T-helper 1 cell (primary cell): ENCODE data around the gene PITPNB.

ENCODE experiments used
- DNase-seq, 5 donors: peaks; one replicate each; pipeline ENCODE4 v3.0.0-alpha.2; 2012 to 2020
- total RNA-seq, 4 donors: gene quantifications; one replicate each; lab custom pipeline; 2026; lab: John Stamatoyannopoulos, UW

The PITPNB gene
- total RNA-seq = 22.4 to 31.8 (median 24.7) reads per million in 4 donors

DNA sequence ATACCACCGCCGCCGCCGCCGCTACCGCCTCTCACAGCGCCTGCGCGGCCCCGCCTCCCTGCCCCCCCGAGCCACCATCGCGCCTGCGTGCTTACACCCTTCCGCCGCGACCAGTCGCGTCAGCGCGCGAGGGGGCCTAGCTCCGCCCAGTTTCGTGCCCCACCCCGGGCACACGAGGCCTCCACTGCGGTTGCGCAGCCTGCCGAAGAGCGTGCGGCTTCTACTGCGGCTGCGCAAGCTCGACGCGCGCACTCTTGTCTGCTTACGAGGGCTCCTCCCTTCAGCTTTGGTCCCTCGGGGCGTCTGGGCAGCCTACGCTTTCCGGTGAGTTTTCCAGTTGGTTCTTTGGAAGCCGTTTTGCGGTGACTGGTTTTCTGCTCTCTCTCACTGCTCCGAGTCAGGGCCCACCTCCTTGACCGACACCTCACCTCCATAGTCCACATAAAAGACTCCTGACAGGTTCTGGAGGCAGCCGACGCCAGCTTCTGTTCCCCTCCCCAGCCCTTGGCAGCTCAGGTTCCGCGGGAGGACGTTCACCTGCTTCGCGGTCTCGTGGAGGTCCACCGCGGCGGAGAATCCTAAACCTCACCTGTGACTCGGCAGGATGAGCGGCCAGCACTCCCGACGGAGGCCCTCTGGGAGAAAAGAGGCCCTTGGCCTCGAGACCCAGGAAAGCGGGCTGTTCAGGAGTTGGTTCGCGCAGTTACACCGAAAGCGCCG is at the start of gene PITPNB:
PITPNB (minus strand) TSS at position 35 of the 720 bp plus-strand sequence. CDS start 65 bp downstream, outside the sequence.
- DNase-seq = peak; percentile 97 to 99 (median 98)

DNA sequence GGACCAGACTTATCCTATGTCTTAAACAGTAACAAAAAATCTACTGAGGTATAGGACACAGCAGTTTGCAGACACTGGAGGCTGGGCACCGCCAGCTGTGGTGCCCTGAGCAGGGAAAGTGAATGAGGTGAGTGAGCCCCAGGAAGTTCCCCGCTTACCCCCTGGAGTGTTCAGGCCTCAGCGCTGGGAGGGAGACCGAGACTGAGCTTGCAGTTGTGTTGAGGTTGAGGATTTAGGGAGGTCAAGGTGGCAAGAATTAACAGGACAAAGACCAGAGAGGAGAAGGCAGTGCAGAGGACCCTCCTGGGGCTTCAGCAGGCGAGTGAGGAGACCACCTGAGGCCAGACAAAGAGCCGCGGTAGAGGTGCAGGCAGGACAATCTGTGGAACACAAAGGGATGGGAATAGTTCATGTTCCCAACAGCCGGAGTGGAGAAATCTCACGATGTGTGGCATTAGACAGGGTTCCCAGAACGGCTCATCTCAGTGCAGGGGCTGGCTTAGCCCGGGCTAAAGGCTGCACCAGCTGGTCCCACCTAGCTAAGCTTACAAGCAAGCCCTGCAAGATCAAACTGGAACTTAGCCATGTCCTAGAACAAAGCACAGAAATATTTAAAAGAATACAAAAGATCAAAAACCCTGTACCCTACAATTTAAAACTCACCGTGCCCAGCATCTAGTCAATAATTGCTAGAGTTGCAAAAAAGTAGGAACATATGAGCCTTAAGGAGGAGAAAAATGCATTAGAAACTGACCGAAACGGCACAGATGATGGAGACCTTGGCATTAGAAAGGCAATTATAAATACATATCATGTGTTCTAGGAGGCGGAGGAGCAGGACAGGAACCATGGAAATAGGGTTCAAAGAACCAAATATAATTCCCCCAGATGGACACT is 47.4 kb upstream of the PITPNB start:
- DNase-seq = no peak

DNA sequence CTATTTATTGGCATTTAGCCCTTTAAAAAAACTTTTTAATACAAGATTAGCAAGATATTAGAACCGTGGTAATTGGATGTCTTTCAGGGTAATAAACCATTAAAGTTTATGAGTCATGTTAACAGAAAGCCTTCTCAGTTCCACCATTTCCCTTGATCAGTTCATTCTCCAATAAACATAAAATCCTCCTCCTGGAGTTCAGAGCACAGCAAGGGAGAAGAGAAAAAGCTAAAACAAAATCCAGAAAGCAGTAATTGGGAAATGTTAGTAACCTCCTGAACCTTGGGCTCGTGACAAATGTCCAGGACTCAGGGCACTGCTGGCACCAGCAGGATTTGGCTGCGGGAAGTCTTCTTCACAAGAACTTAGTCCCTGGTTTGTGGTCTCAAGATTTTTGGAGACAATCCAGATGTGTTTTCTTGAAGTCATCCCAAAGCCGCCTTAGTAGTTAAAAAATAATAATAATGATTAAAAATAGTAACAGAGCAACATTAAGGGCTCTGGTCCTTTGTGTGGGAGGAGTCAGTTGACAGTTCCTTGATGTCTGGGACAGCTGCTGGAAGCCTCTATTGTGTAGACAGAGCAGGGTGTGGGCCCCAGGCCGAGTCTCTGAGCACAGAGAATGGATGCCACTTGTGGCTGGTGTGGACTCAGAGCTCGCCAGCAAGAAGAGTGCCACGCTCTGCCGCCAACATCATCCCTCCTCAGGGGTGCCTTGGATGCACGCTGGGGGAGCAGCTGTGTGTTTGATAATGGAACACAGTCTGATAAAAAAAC is 43.4 kb upstream of the PITPNB start:
- DNase-seq = no peak

DNA sequence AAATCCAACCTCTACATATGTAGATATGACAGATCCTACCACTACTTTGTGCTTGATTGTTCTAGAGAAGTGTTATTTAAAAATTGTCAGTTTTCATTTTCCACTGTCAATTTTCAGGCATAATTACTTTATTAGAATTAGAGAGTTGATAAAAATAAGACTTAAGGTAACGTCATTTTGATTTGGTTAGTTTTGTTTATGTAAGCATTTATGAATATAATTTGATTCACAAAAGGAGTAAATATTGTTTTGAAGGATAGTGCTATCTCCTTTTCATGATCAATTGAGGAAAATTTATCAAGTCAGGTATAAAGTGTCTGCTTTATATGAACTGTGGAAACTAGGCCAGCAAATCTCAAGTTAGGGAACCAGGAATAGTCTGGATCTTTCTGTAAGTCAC is 42.6 kb upstream of the PITPNB start:
- DNase-seq = no peak

GRCh38 chr22:27961182-27961581 is 42.1 kb upstream of the PITPNB start:
- DNase-seq = no peak

DNA sequence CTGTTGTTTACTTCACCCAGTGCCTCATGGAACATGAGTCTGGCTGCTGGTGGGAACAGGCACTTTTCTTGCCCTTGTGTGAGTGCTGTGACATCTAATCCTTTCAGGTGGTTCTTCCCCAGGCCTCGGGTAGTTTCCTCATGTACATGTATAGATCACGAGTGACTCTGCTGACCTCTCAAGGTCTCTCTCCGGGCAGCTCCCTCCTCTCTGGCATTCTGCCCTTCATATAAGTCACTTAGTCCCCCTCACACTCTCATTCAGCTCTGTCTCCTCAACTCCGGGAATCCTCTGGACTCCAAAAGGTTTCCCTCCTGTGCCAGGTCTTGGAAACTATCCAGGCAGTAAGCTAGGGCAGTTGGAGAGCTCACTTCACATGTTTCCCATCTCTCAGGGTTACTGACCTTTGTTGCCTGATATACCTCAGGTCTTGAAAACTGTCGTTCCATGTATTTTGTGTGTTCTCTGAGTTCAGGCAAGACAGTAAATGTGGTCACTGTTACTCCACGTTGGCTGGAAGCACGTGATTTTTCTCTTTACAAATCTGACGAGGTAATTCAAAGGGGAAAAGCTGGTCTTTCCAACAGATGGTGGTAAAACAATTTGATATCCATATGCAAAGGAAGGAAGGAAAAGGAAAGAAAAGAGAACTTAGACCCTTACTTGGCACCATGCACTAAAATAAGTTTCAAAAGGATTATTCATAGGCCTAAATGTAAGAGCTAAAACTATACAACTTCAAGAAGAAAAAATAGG is 40.5 kb upstream of the PITPNB start:
- DNase-seq = no peak

DNA sequence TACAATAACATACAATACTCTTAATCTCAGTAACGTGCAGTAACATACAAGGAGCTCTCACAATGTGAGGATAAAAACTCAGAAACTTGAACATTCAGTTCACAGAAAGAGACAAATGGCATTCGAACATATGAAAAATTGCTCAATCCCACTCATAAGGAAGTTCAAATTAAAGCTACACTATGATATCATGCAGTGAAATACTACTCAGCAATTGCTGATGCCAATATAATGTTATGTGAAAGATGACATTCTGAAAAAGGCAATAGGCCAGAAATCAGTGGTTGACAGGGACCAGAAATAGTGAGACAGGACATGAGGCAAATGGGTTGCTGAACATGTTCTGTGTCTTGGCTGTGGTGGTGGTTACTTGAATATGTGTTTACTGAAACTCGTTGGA is 33.7 kb upstream of the PITPNB start:
- no peak for DNase-seq

DNA sequence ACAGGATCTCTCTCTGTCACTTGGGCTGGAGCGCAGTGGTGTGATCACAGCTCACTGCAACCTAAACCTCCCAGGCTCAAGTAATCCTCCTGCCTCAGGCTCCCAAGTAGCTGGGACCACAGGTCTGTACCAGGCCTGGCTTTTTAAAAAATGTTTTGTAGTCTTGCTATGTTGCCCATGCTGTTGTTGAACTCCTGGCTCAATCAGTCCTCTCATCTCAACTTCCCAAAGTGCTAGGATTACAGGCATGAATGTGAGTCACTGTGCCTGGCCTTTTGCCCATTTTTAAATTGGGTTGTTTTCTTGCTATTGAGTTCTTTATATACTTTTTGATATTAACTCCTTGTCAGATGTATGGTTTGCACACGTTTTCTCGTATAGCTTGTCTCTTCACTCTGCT is 33.0 kb upstream of the PITPNB start:
- no peak for DNase-seq

GRCh38 chr22:27949421-27949820 is 30.4 kb upstream of the PITPNB start:
- no peak for DNase-seq

- DNase-seq = no peak
Measured at GRCh38 chr22:27948569-27948968, 29.5 kb upstream of the PITPNB start.

- no peak for DNase-seq
Measured at GRCh38 chr22:27947448-27947847, 28.4 kb upstream of the PITPNB start.

DNA sequence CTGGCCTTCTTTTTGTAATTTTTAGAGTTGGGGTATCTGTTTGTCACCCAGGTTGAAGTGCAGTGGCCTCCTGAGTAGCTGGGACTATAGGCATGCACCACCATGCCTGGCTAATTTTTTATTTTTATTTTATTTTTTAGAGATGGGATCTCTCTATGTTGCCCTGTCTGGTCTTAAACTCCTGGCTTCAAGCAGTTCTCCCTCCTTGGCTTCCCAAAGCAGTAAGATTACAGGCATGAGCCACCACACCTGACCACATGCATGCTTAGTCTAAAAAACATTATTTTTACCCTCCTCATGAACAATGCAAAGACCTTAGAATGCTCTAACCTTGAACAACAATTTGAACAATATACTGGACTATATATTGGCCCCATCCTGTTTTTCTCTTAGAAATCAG is 22.1 kb upstream of the PITPNB start:
- no peak for DNase-seq

GRCh38 chr22:27937453-27937852 is 18.4 kb upstream of the PITPNB start:
- DNase-seq = no peak

GRCh38 chr22:27935897-27936296 is 16.8 kb upstream of the PITPNB start:
- no peak for DNase-seq

DNA sequence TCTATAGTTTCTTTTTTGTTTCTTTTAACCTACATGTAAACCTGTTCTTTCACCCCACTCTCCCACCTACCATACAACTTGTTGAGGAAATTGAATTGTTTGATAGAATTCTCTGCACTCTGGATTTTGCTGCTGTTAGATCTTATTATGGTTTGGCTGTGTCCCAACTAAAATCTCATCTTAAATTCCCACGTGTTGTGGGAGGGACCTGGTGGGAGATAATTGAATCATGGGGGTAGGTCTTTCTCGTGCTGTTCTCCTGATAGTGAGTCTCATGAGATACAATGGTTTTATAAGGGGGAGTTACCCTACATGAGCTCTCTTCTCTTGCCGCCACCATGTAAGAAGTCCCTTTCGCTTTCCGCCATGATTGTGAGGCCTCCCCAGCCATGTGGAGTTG is 15.0 kb upstream of the PITPNB start:
- no peak for DNase-seq

GRCh38 chr22:27933186-27933983 is 14.3 kb upstream of the PITPNB start:
- no peak for DNase-seq

DNA sequence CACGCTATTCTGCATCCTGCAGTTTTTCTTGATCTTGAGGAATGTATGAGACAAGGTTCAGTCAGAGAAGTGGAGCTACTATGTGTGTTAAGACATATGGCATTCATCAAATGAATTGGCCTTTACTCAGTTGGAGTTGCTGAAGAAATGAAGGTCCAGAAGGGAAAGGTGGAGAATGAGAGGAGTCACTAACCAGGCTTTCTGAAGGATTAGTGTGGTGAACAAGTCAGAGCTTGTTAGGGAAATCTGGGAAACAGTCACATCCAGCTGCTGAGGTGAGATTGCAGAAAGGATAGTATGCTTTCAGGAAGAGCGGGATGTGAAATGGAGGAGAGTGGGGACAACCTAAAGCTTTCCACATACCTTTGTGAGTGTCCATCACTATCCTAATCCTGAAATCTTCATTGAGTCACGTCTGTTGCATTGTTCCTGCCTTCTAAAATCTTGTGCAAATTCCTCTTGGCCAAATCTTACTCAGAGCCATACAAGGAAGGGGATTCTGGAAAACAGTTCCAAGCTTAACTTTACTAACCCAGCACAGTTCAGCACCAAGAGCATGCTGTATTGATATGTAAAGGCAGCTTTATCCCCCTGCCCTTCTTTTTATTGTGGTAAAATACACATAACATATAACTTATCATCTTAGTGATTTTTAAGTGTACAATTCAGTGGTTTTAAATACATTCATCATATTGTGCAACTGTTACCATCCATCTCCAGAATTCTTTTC is 11.4 kb upstream of the PITPNB start:
- DNase-seq = no peak

DNA sequence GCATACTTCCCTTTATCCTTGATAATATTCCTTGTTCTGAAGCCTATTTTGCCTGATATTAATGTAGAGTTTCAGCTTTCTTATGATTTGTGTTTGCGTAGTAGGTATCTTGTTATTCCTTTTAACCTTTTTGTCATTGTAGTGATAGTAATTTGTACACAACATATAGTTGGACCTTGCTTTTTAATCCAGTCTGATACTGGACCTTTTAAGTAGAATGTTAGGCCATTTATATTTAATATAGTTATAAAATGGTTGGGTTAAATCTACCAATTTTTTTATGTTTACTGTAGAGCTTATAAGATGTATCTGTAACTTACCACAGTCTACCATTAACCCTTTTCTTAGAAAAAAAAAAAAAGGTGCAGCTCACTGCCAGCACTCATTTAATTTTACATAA is 8.6 kb upstream of the PITPNB start:
- DNase-seq = no peak

GRCh38 chr22:27925331-27925730 is 6.3 kb upstream of the PITPNB start:
- no peak for DNase-seq

GRCh38 chr22:27919942-27920755 is 1.1 kb upstream of the PITPNB start:
- no peak for DNase-seq
